Embryonic facial prominence (tissue), 1 donor: ENCODE results near the gene EYA2.
"Not testable (repeated sequence)": the region's sequence is repeated elsewhere in the genome, so short reads cannot be mapped to it uniquely, and the experiment has no call there.

Source experiments
- DNase-seq: peaks from one replicate; pipeline ENCODE4 v3.0.0-alpha.2; 2016; ENCODE audit errors: extremely low spot score

Gene EYA2

GRCh38 chr20:46895906-46896242, 1.2 kb downstream of the EYA2 start:
- DNase-seq = no peak

- no peak for DNase-seq
These were observed 2.8 kb downstream of the EYA2 start for GRCh38 chr20:46897328-46897880.

DNA sequence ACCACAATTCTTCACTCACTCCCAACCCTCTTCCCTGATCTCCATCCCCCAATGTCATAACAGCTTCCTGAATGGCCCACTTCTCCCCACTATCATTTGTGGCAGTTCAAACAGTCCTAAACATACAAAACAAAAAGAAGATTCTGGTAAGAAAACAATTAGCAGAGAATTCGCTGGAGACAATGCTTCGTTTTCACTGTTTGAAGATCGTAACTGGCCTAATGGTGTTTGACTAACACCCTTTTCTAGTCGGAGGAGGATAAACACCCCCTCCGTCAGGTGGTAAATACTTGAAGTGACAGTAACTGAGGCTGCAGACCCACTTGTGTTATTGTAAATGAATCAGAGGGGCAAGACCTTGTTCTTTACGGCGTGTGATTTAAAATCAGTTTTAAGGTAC, 3.8 kb downstream of the EYA2 start:
- no peak for DNase-seq

DNA sequence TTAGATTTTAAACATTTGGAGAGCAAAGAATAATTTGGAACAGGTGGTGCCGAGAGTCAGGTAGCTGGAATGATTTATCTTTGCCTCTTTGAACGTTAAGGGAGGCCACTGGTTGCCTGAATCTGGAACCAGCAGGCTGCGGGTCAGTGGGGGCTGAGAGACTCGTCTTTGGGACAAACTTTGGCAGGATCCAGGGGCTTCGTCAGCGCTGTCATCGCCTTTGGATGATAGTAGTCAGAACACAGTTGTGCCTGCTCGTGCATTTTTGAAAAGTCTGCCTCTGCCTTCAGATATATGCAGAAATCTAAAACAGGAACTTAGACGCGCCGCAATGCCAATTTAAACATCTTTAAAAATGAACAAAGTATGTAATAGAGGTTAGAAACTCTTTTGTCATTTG, 5.0 kb downstream of the EYA2 start:
- no peak for DNase-seq

DNA sequence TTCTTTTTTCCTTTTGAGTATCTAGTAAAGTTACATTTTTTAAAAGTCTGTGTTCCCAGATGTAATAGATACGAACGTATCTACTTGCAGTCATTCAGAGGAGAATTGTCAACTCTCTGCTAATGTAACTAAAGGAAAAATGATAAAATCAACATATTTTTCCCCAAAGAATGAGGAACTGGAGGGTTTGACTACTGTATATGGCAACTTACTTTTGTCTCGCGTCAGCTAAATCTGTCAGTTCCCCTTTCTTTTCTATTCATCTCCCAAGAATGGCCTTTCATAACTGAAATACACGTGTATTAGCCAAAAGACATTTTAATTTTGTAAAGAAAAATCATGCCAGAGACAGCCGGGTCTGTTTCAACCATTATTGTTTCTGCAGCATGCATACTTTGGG, 5.4 kb downstream of the EYA2 start:
- no peak for DNase-seq

GRCh38 chr20:46900826-46901225, 6.2 kb downstream of the EYA2 start:
- DNase-seq = no peak

GRCh38 chr20:46901638-46902037, 7.0 kb downstream of the EYA2 start:
- no peak for DNase-seq

- no peak for DNase-seq
These were observed 8.6 kb downstream of the EYA2 start for GRCh38 chr20:46903256-46903655.

DNA sequence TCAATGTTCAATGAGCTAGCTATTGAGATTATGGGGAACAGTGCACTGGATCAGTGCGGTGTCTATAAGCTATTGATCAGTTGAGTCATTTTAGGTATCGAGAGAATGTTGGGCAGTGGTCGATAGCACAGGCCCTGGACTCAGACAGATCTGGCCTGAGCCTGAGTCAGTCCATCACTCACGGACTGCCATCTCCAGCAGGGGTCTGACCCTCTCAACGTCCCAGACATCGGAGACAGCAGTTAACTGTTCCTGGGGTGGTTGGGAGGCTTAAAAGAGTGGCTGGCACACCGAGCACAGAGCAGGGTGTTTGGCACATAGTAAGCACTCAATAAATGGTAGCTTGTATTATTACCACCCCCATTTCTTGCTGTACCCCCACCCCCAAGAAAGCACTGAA, 9.3 kb downstream of the EYA2 start:
- no peak for DNase-seq

DNA sequence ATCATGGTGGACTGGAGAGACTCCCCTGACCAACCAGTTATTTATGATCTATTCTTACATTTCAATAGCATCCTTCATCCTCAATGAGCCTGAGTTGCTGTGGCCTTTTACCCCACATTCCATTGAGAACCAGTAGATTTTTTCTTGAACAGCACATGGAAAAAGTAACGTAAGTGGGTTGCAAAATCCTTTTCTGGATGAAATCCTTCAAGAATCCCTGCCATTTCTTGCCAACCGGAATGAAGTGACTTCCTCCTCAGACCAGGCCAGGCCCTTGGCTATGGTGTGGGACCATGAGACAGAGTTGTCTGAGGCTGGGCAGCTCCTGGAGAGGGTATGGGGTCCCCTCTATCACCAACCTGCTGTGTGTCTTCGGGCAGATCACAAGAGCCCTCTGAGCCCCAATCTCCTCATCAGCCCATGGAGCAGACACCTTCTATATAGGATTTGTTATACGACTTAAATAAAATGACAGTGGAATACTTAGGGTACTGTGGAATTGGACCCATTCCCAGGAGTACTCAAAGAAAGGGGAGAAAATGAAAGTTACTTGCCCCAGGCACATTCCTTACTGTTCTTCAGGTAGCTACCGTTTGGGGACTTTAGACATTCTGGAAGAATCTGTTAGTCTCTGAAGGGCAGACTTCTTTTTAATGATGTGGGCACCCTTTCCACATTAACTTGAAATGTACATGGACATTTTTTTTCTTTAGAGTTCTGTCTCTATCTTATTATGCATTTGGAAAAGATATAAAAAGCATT, 10.9 kb downstream of the EYA2 start:
- no peak for DNase-seq

DNA sequence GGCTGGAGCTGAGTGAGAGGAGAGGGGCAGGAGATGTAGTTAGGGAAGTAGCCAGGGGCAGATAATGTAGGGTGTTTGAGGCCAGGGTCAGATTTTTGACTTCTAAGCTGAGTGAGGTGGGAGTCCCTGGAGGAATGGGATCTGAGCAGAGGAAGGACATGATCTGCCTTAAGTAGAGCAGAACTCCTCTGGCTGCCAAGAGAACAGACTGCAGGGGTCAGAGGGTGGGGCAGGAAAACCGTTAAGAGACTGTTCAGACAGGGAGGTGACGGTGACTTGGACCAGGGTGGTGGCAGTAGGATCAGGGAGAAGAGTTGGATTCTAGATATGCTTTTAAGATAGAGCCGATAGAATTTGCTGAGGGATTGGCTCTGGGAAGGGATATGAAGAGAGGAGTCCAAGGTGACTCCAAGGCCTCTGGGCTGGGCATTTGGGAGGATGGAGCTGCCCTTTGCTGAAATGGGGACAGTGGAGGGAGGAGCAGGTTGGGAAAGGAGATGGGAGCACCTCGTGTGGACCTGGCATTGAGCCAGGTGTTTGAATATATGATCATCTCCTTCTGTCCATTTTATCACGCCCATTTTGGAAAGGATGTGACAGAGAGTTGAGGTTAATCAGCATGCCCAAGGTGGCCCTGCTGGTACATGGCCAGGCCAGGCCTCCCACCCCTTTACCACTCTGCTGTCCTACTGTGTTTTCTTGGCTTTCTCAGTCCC, 18.8 kb downstream of the EYA2 start:
- no peak for DNase-seq

DNA sequence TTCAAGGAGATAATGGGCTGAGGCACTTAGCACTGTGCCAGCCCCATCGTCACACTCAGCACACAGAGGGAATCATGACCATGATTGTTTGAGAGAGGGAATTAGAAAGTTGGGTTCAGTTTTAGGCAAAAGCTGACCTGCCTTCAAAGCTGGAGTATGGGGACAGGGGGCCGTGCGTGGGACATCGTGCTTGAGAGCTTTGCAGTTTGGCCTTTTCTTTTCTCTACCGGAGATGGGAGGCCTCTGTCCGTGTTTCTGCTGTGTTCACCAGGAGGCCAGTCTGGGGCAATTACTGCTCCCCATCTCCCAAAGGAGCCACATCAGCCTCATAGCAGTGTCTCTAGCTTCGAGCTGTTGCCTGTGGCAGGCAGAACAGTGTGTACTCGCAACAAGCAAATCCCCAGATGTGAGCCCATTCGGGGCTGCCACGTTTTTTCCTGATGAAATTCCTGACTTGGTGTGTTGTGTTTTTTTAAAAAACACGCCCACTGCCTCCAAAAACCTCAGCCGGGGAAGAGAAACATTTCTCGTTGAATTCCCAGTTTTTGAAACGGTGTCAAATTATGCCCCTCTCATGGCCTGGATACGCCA, 20.2 kb downstream of the EYA2 start:
- no peak for DNase-seq

DNA sequence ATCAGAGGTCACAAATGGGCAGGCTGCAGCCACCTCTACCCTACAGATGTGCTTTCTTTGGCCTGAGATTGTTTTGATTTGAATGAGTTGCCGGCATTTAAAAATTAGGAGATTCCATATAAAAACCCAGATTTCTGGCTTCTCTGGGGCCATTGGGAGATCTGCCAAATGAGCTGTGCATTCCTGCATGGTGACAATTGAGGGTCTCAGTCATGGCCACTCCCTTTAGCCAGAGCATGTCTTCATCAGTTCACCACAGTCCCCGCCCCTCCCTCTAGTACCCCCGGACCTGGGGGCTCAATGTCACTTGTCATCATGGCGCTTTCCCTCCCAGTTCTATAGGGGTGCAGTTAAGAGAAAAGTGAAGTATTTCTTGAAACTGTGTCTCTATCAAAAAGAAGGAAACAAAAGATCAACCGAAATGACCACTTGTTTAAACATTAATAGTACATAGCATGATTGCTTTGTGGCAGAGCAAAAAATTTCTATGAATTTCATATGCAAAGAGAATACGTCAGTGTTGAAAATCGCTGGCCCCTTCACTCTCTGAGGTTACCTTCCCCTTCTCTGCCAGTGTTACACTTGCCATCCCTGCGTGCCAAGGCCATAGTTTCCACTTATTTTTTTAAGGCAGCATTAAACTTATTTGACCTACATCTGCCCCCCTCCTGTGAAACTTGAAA, 21.1 kb downstream of the EYA2 start:
- no peak for DNase-seq

GRCh38 chr20:46916258-46916603, 21.6 kb downstream of the EYA2 start:
- DNase-seq = no peak

DNA sequence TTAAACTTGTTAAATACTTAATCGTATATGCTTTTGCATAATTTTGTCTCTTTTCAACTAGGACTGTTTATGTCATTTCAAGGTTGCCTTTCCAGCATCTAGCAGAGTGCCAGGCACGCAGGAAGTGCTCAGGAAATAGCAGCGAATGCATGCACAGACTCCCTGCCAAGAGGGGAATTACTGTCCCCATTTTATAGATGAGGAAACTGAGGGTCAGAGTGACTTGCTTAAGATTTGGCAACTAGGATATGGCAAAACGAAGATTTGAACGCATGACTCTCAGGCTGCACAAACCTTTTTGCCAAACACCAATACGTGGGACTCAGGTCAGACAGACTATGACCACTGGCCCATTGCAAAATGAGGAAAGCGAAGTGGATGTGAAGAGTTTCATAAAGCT, 22.5 kb downstream of the EYA2 start:
- DNase-seq = no peak

DNA sequence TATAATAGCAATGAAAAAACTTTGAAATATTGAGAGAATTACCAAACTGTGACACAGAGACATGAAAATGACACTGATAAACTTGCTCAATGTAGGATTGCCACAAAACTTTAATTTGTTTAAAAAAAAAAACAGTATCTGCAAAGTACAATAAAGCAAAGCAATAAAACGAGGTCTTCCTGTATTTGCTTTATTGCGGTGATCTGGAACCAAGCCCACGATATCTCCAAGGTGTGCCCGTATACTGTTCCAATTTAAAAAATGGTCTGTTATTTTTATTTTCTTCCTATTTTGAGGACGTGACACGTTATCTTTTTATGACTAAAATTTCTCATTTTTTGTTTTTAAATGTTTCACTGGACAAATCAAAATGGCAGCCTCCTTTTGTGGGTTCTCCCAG, 25.5 kb downstream of the EYA2 start:
- no peak for DNase-seq

- not testable (repeated sequence) for DNase-seq
These were observed 28.2 kb downstream of the EYA2 start for GRCh38 chr20:46922841-46923240.

DNA sequence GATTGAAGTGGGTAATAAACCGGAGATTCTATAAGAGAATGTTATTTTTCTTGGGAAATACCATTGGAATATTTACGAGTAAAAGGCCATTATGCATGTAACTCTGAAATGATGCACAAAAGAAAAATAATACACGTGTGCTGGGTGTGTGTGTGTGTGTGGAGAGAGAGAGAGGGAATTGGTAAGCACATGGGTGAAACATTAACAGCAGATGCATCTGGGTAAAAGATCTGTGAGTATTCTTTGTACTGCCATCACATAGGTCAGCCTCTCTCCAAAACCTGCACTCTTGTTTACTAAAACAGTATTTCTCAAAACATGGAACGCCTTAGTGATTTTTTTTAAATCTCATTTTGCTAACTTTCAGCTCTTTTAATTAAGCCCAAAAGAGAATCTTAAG, 28.9 kb downstream of the EYA2 start:
- DNase-seq = no peak

DNA sequence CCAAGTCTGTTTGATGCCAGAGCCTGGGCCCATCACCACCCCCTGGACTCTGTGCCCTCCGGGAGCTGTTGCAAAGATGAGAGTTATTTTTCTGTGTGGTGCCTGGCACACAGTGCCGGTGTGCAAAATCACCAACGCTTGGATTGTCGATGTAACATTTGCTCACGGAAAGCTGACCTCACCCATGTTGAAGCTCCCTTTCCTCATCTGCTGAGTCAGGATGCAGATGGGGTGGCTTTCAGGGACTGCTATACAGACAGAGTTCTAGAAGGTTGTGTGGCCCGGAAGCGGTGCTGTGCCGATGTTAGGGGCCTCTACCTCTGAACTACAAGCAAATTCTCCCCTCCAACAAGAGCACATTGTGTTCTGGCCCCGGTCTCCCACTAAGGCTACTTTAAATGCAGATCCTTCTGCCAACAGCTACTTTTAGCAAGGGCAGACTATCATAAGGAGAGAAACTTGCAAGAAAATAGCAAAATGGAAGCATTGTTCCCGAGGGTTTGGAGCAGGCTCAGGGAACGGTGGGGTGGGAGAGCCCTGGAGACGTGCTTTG, 34.0 kb downstream of the EYA2 start:
- no peak for DNase-seq

DNA sequence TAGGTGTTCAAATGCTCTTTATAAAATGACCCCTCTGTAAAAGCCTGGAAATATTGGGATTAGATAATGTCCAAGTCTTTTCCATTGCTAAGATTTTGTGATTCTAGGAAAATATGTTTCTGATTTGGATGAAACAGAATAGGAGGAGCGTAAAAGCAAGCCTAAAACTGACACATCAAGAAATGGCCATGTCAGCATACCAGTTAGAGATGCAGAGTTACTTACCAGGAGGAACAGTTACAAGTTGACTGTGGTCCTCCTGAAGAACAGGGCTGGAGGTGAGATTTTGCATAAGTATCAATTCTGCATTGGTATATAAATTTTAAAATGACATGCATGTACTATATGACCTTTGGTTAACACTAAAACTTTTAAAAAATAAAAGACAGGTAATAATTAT, 35.3 kb downstream of the EYA2 start:
- no peak for DNase-seq

- DNase-seq = no peak
These were observed 36.1 kb downstream of the EYA2 start for GRCh38 chr20:46930640-46931339.

GRCh38 chr20:46931699-46932098, 37.1 kb downstream of the EYA2 start:
- no peak for DNase-seq
